ENCODE measurements around the gene PSME4.

Gene PSME4

GRCh38 chr2:53828331-53828730 lies 142.5 kb downstream of the PSME4 start:
- TF ChIP-seq TAF1 (IDR thresholded peaks at IDR 0.05; ENCODE audit: borderline replicate concordance, insufficient read depth, low read length) = no peak
- TF ChIP-seq POLR2AphosphoS5 (IDR thresholded peaks at IDR 0.05; ENCODE audit: low read depth, low read length) = no peak
- no peak for TF ChIP-seq REST (IDR thresholded peaks at IDR 0.05; ENCODE audit: insufficient read depth in 1 of 2, low read depth in 2 of 2, low read length in 2 of 2)
- TF ChIP-seq FOXP2 (optimal IDR thresholded peaks at IDR 0.05; ENCODE audit: borderline replicate concordance, extremely low read depth, extremely low read length, insufficient read depth) = no peak
- no peak for TF ChIP-seq SIN3A (IDR thresholded peaks at IDR 0.05; ENCODE audit: borderline replicate concordance, insufficient read depth, low read length)

- TF ChIP-seq FOXP2 (optimal IDR thresholded peaks at IDR 0.05; ENCODE audit: borderline replicate concordance, extremely low read depth, extremely low read length, insufficient read depth) (no peak), SIN3A (IDR thresholded peaks at IDR 0.05; ENCODE audit: borderline replicate concordance, insufficient read depth, low read length) (no peak), REST (IDR thresholded peaks at IDR 0.05; ENCODE audit: insufficient read depth in 1 of 2, low read depth in 2 of 2, low read length in 2 of 2) (no peak), TAF1 (IDR thresholded peaks at IDR 0.05; ENCODE audit: borderline replicate concordance, insufficient read depth, low read length) (no peak), POLR2AphosphoS5 (IDR thresholded peaks at IDR 0.05; ENCODE audit: low read depth, low read length) (no peak)
Measured at GRCh38 chr2:53827398-53828175, 143.2 kb downstream of the PSME4 start.

- TF ChIP-seq FOXP2 (optimal IDR thresholded peaks at IDR 0.05; ENCODE audit: borderline replicate concordance, extremely low read depth, extremely low read length, insufficient read depth) (no peak), REST (IDR thresholded peaks at IDR 0.05; ENCODE audit: insufficient read depth in 1 of 2, low read depth in 2 of 2, low read length in 2 of 2) (no peak), TAF1 (IDR thresholded peaks at IDR 0.05; ENCODE audit: borderline replicate concordance, insufficient read depth, low read length) (no peak), POLR2AphosphoS5 (IDR thresholded peaks at IDR 0.05; ENCODE audit: low read depth, low read length) (no peak), SIN3A (IDR thresholded peaks at IDR 0.05; ENCODE audit: borderline replicate concordance, insufficient read depth, low read length) (no peak)
Measured at GRCh38 chr2:53826587-53827397, 144.0 kb downstream of the PSME4 start.

GRCh38 chr2:53826030-53826410 lies 144.8 kb downstream of the PSME4 start:
- TF ChIP-seq SIN3A (IDR thresholded peaks at IDR 0.05; ENCODE audit: borderline replicate concordance, insufficient read depth, low read length) (no peak), FOXP2 (optimal IDR thresholded peaks at IDR 0.05; ENCODE audit: borderline replicate concordance, extremely low read depth, extremely low read length, insufficient read depth) (no peak), TAF1 (IDR thresholded peaks at IDR 0.05; ENCODE audit: borderline replicate concordance, insufficient read depth, low read length) (no peak), POLR2AphosphoS5 (IDR thresholded peaks at IDR 0.05; ENCODE audit: low read depth, low read length) (no peak), REST (IDR thresholded peaks at IDR 0.05; ENCODE audit: insufficient read depth in 1 of 2, low read depth in 2 of 2, low read length in 2 of 2) (no peak)

Data from PFSK-1 (cell line).